K562 (cell line): ENCODE measurements around the gene FAM53B.

Source experiments
- MBD2 ChIP-seq: sonication (generic); IDR thresholded peaks from 2 replicates; pipeline ENCODE4 v1.6.1; 2016; ENCODE audit warnings: low read depth, borderline replicate concordance
- PTRF ChIP-seq: fragments of 450-650 bp; IDR thresholded peaks from 2 replicates; pipeline ENCODE4 v1.6.1; 2016; ENCODE audit warnings: mild to moderate bottlenecking, missing genetic modification characterization, missing compliant biosample characterization
- ZNF408 ChIP-seq: fragments of 250-450 bp; sonication (Bioruptor Pico); IDR thresholded peaks from 2 replicates; pipeline ENCODE4 v1.4.0; 2020; ENCODE audit warnings: low read depth, mild to moderate bottlenecking, moderate library complexity
- TF ChIP-seq, protein P1 (sequence below), 3 experiments: IDR thresholded peaks in 2 of 3; conservative IDR thresholded peaks in 1 of 3; 2 replicates each; pipeline ENCODE4 v1.5.1; 2011 to 2012; ENCODE audit warnings: low read length in 3 of 3, mild to moderate bottlenecking in 3 of 3, control low read depth in 2 of 3, improper control_type of control experiment in 1 of 3, inconsistent platforms in 1 of 3, low read depth in 1 of 3, mixed read lengths in 1 of 3, moderate library complexity in 1 of 3; ENCODE audit not compliant: insufficient read depth in 2 of 3
- TF ChIP-seq, protein P2 (sequence below): sonication (generic); formaldehyde crosslinking; IDR thresholded peaks from 2 replicates; pipeline ENCODE4 v1.8.0; 2023; ENCODE audit warnings: mild to moderate bottlenecking, missing genetic modification reagents
- TF ChIP-seq, protein P3 (sequence below): sonication (generic); formaldehyde crosslinking; IDR thresholded peaks from 2 replicates; pipeline ENCODE4 v1.8.1; 2022; ENCODE audit warnings: missing genetic modification reagents

DNA sequence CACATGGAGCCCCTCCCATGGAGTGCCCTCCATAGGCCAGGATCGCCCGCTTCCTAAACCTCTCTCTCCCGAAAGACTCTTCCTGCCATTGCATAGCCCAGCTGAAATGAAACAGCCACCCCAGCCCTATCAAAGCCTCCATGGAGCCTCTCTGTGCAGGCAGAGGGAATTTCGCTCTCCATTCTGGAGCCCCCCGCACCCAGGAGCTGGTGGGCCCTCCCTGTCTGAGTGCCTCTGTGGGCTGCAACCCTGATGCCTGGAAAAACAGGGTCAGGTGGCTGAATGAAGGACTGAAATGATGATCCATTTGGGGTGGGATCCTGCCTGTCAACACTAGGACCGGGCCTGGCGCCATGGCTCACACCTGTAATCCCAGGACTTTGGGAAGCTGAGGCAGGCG, 106.4 kb downstream of the FAM53B start:
- TF ChIP-seq, protein P1, sequence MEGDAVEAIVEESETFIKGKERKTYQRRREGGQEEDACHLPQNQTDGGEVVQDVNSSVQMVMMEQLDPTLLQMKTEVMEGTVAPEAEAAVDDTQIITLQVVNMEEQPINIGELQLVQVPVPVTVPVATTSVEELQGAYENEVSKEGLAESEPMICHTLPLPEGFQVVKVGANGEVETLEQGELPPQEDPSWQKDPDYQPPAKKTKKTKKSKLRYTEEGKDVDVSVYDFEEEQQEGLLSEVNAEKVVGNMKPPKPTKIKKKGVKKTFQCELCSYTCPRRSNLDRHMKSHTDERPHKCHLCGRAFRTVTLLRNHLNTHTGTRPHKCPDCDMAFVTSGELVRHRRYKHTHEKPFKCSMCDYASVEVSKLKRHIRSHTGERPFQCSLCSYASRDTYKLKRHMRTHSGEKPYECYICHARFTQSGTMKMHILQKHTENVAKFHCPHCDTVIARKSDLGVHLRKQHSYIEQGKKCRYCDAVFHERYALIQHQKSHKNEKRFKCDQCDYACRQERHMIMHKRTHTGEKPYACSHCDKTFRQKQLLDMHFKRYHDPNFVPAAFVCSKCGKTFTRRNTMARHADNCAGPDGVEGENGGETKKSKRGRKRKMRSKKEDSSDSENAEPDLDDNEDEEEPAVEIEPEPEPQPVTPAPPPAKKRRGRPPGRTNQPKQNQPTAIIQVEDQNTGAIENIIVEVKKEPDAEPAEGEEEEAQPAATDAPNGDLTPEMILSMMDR (IDR thresholded peaks at IDR 0.05 in 2 of 3, conservative IDR thresholded peaks at IDR 0.05 in 1 of 3; ENCODE audit: insufficient read depth in 2 of 3, low read depth in 1 of 3, low read length in 3 of 3) = no peak
- TF ChIP-seq, protein P2, sequence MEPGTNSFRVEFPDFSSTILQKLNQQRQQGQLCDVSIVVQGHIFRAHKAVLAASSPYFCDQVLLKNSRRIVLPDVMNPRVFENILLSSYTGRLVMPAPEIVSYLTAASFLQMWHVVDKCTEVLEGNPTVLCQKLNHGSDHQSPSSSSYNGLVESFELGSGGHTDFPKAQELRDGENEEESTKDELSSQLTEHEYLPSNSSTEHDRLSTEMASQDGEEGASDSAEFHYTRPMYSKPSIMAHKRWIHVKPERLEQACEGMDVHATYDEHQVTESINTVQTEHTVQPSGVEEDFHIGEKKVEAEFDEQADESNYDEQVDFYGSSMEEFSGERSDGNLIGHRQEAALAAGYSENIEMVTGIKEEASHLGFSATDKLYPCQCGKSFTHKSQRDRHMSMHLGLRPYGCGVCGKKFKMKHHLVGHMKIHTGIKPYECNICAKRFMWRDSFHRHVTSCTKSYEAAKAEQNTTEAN (CRISPR knock-in tag) = no peak
- TF ChIP-seq PTRF = no peak
- TF ChIP-seq MBD2 = no peak
- TF ChIP-seq ZNF408 (CRISPR knock-in tag) = no peak
- TF ChIP-seq, protein P3, sequence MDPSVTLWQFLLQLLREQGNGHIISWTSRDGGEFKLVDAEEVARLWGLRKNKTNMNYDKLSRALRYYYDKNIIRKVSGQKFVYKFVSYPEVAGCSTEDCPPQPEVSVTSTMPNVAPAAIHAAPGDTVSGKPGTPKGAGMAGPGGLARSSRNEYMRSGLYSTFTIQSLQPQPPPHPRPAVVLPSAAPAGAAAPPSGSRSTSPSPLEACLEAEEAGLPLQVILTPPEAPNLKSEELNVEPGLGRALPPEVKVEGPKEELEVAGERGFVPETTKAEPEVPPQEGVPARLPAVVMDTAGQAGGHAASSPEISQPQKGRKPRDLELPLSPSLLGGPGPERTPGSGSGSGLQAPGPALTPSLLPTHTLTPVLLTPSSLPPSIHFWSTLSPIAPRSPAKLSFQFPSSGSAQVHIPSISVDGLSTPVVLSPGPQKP (CRISPR knock-in tag) = no peak
